HG02852 (cell line): ENCODE measurements around the gene DYRK1A.

Source experiments
- ATAC-seq: cut with Tn5 transposase; IDR thresholded peaks from one replicate; pipeline ENCODE4 v1.9.1; 2021; ENCODE audit warnings: mild to moderate bottlenecking, moderate library complexity; ENCODE audit not compliant: unreplicated experiment

The DYRK1A gene

GRCh38 chr21:37384416-37384815, 17.8 kb downstream of the DYRK1A start:
- no peak for ATAC-seq

DNA sequence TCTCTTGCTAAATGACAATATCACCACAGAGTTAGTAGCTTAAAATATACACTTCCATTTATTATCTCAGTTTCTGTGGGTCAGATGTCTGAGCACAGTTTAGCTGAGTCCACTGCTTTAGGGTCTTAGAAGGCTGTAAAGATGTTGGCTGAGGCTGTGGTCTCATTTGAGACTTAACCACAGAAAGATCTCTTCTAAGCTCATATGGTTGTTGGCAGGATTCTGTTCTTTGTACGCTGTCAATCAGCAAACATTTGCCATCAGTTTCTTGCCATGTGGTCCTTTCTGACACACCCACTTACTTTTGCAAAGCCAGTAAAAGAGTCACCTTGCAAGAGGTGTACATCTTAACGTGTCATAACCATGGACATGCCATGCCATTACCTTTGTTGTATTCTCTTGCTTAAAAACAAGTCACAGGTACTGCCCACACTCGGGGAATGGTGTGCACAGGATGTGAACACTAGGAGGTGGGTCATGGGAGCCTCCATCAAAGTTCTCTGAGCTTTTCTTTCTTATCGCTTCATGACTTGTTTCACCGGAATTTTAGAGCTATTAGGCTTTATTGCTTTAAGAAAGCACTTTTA, 18.7 kb downstream of the DYRK1A start:
- ATAC-seq: no peak

DNA sequence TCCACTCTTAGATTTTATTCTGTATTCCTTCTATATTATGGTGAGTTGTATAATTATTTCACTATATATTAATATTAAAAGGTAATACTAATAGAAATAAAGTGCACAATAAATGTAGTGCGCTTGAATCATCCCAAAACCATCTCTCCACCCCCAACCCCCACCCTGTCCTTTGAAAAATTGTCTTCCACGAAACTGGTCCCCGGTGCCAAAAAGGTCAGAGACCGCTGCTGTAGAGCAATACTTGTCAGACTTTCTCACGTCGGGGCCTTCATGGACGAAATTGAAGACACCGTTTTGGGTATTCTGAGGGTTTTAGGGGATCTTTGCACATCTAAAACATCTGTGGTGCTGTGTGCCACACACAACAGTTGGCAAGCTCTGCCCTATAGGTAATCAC, 19.6 kb downstream of the DYRK1A start:
- no peak for ATAC-seq

DNA sequence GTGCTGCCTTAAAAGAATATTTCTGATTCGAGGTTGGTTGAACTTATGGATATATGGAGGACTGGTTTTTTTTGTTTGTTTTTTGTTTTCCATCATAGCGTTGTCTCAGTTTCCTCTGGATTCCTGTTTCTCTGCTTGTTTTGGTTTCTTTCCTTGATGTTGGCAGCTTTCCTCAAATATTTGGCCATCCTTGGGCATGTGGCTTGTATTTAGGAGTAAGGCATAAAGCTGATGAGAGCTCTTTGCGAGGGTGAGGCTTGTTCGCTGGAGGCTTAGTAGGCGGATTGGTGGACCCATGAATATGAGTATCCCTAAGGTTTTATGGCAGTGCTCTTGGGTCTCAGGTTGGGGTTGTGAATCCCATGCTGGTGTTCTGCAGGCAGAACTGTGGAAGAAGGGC, 22.9 kb downstream of the DYRK1A start:
- no peak for ATAC-seq

DNA sequence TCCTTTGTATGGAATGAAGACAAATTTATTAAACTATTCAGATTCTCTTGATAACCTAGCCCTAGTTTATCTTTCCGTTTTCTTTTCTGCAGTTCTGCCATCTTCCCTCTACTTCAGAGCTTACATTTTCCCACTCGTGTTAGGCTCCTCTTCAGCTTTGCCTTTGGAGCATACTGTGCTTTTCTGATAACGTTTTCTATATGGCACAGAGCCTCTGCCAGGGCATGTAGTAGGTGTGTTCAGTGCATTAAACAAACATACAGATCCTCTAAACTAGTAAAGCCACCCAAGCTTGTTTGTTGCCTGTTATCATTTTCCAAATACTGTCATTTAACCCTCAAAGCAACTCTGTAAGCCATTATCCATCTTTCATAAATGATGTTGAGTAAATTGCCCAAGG, 25.1 kb downstream of the DYRK1A start:
- no peak for ATAC-seq

DNA sequence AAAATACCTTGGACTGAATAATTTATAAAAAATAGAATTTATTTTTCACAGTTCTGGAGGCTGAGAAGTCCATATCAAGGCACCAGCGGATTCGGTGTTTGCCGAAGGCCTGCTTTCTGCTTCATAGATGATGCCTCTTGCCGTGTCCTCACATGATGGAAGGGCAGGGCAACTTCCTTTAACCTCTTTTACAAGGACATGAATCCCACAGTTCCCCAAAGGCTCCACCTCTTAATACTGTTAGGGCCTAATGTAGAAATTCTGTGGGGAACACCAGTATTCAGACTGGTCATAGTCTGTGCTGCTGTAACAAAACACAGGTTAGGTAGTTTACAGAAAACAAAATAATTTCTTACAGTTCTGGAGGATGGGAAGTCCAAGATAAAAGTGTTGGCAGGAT, 25.9 kb downstream of the DYRK1A start:
- ATAC-seq: no peak

DNA sequence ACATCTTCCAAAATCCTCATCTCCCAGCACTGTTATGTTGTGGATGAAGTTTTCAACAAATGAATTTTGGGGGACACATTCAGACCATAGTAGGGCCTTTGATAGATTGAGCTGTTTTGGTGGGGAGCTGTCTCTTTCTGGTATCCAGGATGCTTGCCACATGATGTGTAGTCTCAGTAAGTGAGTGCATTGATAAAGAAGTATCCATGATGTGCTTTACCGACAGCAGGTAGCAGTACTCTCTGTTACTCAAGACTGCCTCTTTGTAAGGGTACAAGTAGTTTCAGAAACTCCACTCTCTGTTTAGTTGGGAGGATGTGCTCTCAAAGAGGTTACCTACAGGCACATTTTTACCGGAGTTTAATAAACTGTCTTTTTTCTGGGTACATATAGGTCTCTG, 26.5 kb downstream of the DYRK1A start:
- ATAC-seq: no peak

- ATAC-seq: no peak
Measured at GRCh38 chr21:37393786-37394185, 27.2 kb downstream of the DYRK1A start.

- ATAC-seq: no peak
Measured at GRCh38 chr21:37395961-37396360, 29.4 kb downstream of the DYRK1A start.

DNA sequence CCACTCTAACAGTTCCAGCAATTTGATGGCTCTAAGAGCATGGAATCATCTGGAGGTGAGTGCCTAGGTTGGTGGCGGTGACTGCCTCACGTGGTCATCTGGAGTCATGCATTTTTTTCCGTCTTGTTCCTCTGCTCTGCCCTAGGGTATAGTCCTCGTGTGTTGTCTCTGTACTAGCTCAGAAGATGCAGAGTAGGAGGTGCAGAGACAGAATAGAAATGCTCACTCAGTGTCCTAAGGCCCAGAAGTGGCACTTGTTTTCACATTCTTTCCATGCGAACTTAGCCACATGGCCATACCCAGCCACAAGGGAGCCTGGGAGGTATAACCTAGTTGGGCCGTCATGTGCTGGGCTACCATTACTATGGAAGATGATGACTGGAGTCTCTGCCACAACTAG, 30.3 kb downstream of the DYRK1A start:
- no peak for ATAC-seq

DNA sequence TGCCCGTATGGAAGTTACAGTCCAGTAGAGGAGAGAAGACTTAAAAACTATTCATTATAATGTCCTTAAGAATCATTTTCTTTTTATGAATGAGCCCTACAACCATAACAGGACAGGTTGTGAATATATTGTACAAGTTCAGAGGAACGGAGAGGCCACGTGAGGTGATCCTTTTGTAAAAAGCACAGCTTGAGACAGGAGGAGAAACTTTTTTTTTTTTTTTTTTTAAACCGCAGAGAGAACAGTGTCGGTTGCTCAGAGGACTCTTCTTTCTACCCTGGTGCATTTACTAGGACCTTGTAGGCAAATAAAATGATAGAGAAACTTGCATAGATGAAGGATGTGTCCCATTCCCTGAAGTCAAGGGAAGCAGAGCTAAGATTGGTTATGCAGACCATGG, 32.1 kb downstream of the DYRK1A start:
- ATAC-seq: no peak

DNA sequence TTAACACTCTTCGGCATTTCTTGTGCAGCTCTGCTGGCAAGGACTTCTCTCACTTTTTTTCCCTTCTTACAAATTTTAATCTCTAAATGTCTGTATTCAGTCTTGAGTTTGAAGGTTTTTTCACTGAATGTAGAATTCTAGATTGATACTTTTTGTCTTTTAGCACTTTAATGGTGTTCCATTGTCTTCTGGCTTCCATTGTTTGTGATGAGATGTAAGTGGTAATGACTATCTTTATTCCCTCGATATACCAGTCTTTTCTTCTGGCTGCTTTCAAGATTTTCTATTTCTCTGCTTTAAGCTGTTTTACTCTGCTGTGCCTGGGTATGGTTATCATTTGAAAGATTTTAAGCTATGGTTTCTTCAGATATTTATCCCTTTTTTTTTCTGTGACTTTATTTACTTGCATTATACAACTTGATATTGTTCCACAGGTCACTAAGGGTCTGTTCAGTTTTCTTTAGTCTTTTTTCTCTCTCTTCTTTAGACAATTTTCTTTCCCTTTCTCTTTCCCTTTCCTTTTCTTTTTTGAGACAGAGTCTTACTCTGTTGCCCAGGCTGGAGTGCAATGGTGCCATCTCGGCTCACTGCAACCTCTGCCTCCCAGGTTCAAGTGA, 35.8 kb downstream of the DYRK1A start:
- ATAC-seq: no peak

GRCh38 chr21:37405629-37406028, 39.1 kb downstream of the DYRK1A start:
- ATAC-seq: no peak

DNA sequence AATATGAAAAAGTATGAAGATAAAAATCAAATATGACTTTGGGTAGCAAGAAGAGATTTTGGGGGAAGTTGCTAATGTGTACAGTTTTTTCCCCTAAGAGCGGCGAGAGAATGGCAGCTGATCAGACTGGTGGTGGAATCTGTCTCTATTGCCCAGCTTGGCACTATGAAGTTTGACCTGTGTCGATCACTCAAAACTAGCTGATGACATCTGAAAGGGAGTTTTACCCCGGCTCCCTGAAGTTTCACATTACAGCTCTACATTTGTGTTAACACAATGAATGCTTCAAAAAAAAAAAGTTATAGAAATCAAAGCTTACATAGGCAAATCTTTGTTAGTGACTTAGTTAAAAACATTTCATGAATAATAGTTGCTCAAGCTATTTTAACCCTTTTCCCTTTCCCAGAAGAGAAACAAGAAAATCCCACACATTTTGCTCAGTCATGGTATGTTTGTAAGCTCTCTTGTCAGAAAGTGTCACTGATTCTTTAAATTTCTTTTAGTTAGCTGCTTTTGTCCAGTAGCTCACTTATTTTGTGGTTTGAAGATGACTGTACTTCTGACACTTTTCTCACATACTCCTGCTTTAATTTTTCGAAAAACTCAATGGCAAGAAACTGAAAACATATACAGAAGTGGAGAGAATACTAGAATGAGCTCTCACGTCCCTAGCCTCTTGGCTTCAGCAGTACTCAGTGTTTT, 41.3 kb downstream of the DYRK1A start:
- ATAC-seq: peak; percentile 66

DNA sequence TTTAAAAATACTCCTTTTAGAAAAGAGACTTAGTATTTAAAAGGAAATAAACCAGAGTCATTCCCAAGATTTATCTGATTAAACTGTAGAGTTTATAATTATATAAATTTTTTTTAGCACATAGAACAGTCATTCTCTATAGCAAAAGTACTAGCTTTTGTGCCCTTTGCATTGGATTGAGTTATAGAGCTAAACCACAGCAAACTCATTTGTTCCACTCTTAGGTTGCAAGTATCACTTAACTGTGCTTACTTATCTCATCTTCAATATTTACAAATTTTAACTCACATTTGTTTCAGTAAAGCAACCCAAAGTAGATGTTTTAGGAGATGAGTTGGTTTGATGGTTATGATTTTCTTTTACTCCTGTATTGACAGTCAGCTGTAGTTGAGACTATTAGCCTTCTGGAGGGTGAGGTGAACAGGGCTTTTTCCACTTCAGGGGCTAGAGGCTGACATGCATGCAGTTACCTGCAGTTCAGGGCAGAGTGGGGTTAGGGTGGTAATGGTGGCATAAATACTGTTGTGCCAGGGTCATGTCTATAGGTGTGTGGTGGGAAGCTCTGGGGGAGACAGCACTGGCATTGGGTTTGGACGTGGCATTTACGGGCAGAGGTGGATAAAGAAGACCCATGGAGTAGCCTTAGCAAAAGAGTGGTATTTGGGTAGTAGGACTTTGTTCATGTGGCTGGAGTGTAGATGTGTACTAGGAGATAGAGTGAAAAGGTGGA, 42.1 kb downstream of the DYRK1A start:
- ATAC-seq: no peak

DNA sequence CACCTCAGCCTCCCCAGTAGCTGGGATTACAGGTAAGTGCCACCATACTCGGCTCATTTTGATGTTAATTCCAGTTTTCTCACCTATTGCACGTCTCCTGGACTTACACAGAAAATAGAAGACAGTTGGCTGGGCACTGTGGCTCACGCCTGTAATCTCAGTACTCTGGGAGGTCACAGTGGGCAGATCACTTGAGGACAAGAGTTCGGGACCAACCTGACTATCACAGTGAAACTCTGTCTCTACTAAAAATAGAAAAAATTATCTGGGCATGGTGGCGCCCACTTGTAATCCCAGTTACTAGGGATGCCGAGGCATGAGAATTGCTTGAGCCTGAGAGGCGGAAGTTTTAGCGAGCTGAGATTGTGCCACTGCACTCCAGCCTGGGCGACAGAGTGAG, 44.1 kb downstream of the DYRK1A start:
- no peak for ATAC-seq

DNA sequence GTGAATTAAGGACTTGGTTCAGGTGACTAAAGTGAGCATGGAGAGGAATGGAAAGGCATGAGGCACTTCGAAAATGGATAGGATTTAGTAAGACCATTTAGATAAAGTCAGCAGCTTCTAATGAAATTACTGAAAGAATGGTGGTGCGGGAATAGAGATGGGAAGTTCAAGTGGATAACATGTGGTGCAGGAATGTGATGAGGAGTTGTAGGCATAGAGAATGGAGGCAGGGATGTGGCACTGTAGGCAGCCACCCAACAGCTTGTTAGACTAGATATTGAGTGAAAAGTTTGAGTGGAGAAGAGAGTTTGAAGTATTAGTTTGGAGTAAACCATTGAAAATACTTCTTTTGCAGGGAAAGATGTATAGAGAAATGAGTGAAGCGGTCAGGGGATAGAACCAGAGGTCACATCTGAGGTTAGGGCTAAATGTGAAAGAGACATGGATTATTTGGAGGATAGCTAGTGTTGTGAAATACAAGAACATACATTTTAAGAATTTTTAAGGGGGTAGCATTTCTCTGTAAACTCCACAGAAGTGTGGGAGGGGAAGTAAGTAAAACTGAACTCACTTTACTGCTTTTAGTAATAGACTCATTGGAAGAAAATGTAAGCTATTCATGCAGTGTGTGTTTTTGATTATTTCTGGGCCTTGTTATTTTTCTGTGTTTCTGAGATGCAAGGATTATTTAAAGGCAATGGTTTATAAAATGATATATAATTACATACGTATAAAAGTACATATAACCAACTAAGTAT, 46.2 kb downstream of the DYRK1A start:
- ATAC-seq: no peak

DNA sequence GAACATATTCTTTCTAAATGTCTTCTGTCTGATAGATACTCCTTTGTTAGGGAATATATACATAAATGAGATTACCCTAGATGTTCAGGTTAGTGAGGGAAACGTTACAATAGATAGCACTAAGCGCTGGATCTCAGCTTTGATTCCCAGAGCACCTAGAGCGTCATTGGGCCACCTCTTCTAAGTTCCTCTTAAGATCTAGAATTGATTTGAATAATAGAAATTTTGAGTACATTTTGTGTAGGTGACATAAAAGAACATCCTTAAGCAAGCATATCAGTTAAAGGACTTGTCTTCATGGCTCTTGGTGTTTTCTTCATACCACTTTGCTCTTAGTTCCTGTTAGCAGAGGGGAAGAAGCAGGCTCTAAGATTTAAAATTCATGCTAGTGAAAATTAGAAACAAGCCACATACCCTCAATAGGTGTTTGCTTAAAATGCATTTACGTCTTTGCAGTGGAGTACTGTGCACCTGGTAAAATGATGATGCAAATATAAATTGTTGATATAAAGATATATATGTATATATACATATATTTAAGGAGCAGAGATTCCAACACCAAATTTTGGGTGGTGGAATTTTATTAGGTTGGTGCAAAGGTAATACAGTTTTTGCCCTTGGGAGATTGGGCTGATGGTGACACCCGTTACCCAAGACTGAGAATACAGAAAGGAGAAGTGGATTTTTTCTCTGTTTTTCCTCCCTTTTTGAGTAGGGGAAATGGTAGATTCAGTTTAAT, 47.1 kb downstream of the DYRK1A start:
- ATAC-seq: no peak

DNA sequence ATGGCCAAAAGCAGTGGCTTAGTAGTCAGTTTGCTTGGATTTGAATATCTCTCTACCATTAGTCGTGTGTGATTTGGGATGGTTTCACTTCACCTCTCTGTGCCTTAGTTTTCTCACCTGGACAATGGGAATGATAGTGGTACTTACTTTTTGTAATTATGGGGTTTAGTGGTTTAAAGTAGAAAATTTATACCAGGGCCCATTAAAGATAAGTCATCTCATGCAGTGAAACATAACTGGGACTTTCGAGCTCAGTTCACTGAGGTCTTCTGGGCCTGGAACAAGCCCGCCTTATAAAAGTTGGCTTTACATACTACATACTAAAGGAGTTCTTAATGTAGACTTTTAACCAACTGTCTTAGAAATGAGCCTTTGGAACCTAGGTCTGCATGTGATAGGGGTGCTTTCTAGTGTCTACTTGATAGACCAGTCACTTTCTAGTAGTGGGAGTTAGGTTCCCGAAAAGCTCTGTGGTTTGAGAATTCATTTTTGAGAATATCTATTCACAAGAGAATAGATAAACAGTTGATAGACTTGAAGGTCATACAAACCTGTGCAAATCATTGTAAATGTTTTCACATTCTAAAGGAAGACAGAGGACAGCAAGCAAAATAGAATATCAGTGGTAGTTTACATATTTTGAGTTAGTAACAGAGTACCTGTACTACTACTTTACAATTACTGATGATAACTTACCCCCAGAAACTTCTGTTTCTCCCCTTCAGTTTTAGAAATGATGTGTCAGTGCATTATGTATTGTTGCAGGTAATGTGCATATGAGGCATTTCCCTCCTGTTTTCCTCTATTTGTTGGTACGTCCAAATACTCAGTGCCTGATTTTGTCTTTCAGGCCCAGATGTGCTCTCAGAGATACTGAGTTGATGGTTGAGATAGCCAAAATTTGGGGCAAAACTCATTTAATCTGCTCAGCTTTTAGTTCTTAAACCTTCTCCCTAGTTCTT, 48.0 kb downstream of the DYRK1A start:
- no peak for ATAC-seq
